Ishikawa (cell line): ENCODE measurements around the gene NECAB2.

Source experiments
- CEBPB ChIP-seq: IDR thresholded peaks from 2 replicates; pipeline ENCODE4 v1.6.1; 2012
- CREB1 ChIP-seq: IDR thresholded peaks from 2 replicates; pipeline ENCODE4 v1.6.1; 2012; ENCODE audit warnings: low read depth
- EP300 ChIP-seq: IDR thresholded peaks from 2 replicates; pipeline ENCODE4 v1.6.1; 2012; ENCODE audit warnings: borderline replicate concordance
- MAX ChIP-seq: IDR thresholded peaks from 2 replicates; pipeline ENCODE4 v1.6.1; 2012
- REST ChIP-seq: IDR thresholded peaks from 2 replicates; pipeline ENCODE4 v1.6.1; 2012; ENCODE audit warnings: low read depth, mild to moderate bottlenecking
- YY1 ChIP-seq: IDR thresholded peaks from 2 replicates; pipeline ENCODE4 v1.6.1; 2012; ENCODE audit warnings: low read depth

GRCh38 chr16:83967838-83968305, at the start of gene NECAB2:
- TF ChIP-seq CREB1 (no peak), MAX (no peak), YY1 (no peak), REST (no peak), CEBPB (no peak), EP300 (no peak)
